Right kidney (tissue), 1 donor: Measurements from ENCODE around the gene LCOR.
"Not testable (repeated sequence)": the region's sequence is repeated elsewhere in the genome, so short reads cannot be mapped to it uniquely, and the experiment has no call there.

ENCODE experiments used
- DNase-seq: peaks from one replicate; pipeline ENCODE4 v3.0.0-alpha.2; 2016

Gene LCOR

GRCh38 chr10:97032624-97033023, 200.5 kb downstream of the LCOR start:
- no peak for DNase-seq

- not testable (repeated sequence) for DNase-seq
These were observed 201.7 kb downstream of the LCOR start for GRCh38 chr10:97033841-97034240.

GRCh38 chr10:97034301-97034700, 202.2 kb downstream of the LCOR start:
- DNase-seq, result no peak

- DNase-seq, result no peak
These were observed 203.1 kb downstream of the LCOR start for GRCh38 chr10:97034958-97035769.

GRCh38 chr10:97037365-97038361, 205.6 kb downstream of the LCOR start:
- DNase-seq, result peak; percentile 71

GRCh38 chr10:97038688-97039087, 206.6 kb downstream of the LCOR start:
- DNase-seq, result no peak

GRCh38 chr10:97039538-97040247, 207.6 kb downstream of the LCOR start:
- no peak for DNase-seq

GRCh38 chr10:97040248-97040584, 208.1 kb downstream of the LCOR start:
- DNase-seq, result no peak

- no peak for DNase-seq
These were observed 208.6 kb downstream of the LCOR start for GRCh38 chr10:97040706-97041105.

- no peak for DNase-seq
These were observed 210.0 kb downstream of the LCOR start for GRCh38 chr10:97042081-97042480.

GRCh38 chr10:97042716-97043562, 210.8 kb downstream of the LCOR start:
- no peak for DNase-seq

GRCh38 chr10:97043563-97043855, 211.4 kb downstream of the LCOR start:
- DNase-seq, result no peak
